GM19468 (cell line): Measurements from ENCODE around the gene CD82.
"Not testable (repeated sequence)": the region's sequence is repeated elsewhere in the genome, so short reads cannot be mapped to it uniquely, and the experiment has no call there.

Experiments
- ATAC-seq: cut with Tn5 transposase; IDR thresholded peaks from one replicate; pipeline ENCODE4 v1.9.1; 2021; ENCODE audit warnings: mild to moderate bottlenecking, moderate library complexity, moderate number of reproducible peaks; ENCODE audit not compliant: unreplicated experiment; ENCODE audit errors: extremely low read depth

Gene CD82

DNA sequence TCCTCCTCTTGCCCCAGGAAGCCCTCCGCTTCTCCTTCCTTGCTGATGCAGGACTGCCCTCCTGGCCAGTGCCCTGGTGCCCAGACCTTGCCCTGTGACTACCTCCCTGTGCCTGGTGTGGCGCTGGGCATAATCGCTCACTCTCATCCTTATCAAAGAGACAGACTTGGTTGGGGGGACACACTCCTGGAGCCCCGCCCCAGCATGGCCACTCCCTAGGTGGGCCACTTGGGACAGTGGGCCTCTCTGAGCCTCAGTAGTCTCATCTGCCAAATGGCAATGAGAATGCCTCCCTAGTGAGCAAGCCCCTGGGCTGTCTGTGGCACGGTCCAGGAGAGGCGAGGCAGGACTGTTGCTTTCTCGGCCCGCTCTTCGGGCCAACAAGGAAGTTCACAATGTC lies 88.6 kb downstream of the CD82 start:
- ATAC-seq, result no peak

DNA sequence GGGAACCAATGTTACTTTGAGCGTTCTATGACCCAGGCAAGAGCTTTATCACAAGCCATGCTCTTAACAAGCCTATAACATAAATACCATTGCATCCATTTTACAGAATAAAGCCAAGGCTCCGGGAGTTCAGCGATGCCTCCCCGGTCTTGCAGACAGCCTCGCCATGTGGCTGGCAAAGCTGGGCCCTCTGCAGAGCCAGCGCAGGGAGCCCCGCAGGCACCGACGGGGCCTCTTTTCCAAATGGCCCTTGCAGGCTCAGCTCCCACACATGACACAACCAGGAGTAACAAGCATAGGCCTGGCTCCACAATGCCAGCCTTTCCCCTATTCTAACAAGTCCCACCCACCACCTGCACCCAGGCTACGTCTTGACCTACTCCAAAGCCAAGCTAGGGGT lies 89.1 kb downstream of the CD82 start:
- no peak for ATAC-seq

DNA sequence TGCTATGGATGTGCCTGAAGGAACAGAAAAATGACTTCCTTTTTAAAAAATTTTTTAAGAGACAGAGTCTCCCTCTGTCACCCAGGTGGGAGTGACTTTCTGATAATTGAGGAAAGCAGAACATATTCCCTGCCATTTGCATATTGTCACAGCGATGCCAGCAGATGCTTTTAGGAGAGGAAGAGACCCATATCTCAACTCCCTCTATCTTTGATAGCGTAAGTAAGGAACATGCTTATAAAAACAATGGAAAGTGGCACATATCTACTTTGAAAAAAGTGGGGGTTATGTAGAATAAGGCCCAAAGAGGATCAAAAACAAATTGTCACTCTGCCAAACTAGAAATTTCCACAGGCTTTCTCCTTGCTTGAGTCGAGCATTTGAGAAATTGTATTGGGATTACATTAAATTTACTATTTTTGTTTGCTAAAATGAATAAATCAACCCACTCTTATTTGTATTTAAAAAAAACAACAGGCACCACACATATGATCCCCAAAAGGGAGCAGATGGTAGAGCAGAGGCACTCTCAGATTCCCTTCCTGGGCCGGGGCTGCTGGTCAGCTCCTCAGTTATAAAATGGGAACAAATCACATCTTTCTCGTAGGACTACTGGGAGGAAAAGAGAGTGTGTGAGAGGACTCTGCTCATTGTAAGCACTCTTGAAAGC lies 92.5 kb downstream of the CD82 start:
- no peak for ATAC-seq

DNA sequence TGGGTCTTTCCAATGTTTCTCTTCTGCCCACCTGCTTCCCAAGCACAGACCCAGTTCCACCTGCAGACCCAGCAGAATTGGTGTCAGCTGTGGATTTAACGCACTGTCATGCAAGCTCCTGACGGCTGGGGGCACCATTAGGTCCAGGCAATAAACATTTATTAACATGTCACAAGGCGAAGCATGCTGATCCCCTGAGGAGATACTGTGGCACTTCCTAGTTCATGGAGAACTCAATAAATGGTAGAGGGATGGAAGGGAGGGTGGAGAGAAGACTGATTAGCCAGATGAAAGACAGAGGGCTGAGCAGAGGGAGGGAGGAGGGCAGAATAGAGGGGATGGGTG lies 93.0 kb downstream of the CD82 start:
- no peak for ATAC-seq

DNA sequence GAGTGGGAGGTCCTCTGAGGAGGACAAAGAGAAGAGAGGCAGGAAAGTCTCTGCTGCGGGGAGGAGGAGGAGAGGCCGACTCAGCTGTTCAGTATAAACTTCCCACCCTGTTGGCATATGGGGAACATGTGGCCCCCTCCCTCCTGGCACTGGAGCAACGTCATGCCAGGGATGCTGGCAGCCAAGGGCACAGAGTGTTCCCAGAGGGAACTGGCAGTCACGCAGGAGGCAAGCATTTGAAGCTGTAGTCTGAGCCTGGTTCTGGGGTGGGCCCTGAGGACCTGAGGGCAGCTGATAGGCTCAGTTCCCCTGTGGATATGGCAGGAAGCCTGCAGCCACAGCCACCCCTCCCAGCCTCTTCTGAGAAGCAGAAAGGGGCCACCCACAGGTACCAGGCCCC lies 94.2 kb downstream of the CD82 start:
- ATAC-seq, result no peak

DNA sequence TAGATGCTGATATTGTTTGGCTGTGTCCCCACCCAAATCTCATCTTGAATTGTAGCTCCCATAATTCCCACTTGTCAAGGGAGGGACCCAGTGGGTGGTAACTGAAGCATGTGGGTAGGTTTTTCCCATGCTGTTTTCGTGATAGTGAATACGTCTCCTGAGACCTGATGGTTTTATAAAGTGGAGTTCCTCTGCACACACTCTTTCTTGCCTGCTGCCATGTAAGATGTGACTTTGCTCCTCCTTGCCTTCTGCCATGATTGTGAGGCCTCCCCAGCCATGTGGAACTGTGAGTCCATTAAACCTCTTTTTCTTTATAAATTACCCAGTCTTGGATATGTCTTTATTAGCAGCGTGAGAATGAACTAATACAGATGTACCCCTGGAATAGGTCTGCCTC lies 95.1 kb downstream of the CD82 start:
- ATAC-seq, result not testable (repeated sequence)

DNA sequence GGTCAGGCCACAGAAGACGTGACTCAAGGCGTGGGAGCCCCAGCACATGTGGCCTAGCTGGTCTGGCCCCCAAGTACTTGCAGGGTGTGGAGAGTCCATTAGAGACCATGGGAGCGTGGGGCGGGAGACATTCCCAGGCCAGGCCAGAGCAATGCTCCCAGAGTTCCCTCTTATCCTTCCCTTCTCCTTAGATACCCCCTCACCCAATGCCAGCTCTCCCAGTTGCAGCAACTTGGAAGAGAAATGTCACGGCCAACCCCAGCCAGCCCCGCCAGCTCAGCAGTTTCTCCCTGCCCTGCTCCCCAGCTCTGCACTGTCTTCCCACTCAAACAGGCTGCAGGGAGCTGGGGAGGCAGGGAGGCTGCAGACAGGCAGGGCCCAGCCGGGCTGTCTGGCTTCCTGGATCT lies 95.9 kb downstream of the CD82 start:
- ATAC-seq, result no peak
